ENCODE measurements around the gene GINS1.

GINS1 gene

DNA sequence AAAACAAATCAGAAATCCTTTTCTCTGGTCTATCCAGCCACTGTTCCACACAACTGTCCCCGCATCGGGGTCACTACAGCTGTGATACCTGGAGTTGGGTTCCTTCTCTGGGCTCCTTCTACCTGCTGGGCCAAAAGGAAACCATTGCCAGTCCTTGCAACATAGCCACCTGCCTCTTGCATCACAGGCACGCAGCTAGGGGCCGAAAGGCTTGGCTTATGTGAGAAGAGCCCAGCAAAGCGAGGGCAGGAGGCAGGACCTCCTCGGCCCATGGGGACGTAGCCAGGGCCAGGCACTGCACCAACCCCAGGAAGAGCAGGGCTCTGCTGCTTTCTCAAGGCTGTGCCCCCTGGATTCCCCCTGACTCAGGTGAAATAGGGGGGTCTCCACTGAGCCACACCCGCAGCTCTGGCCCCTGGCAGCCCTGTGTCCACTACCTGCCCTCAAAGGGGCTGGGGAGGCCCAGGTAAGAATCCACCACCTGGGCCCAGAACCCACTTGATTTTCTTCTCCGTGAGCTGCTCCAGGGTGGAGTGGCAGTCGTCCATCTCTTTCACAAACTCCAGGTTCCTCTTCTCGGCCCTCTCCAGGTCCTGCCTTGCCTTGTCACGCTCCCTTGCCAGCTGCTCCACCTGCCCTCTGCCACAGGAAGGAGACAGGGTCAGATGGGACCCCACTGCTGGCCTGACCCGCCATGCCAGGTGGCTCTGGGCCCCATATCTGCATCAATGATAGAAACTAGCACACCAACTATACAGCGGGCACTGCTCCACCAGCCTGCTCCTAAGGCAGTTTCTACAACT lies 88.9 kb downstream of the GINS1 start:
- DNase-seq = no peak

GRCh38 chr20:25496968-25497401 lies 89.5 kb downstream of the GINS1 start:
- no peak for DNase-seq

GRCh38 chr20:25497586-25498279 lies 90.3 kb downstream of the GINS1 start:
- DNase-seq = no peak
